ENCODE data around the gene SFXN2. TPM values are rescaled to one million over a fixed set of nuclear protein-coding genes. Genes with fewer than 3 reads are reported as not detected.

SFXN2 gene
- total RNA-seq, 1 experiment from 2014 or later: 21.2 TPM

- ChIA-PET CTCF (interaction anchor here (6.4 kb wide), 1 partner anchor 35 kb away, joined by 101 read pairs; no protein-coding TSS in a partner anchor), POLR2A (no interaction called here)
- Mint-ChIP-seq H3K9me3 (no peaks in the 10 kb centered on the region), H3K36me3 (no peaks in the 10 kb centered on the region), H3K27ac (no peak overlapping the region), H3K27me3 (ENCODE audit: low read depth) (no peaks in the 10 kb centered on the region), H3K4me3 (no peak overlapping the region; the same call in 1 of the 2 replicates), H3K4me1 (peaks cover 36% of the 10 kb centered on the region)
- ATAC-seq (no peak), DNase-seq (ENCODE audit: low spot score) (no peak)
- TF ChIP-seq CREM (CRISPR knock-in tag; IDR thresholded peaks at IDR 0.05) (no peak), OVOL2 (CRISPR knock-in tag; IDR thresholded peaks at IDR 0.05; ENCODE audit: borderline replicate concordance) (no peak), GTF2I (CRISPR knock-in tag; conservative IDR thresholded peaks at IDR 0.05) (no peak), ZNF396 (CRISPR knock-in tag; IDR thresholded peaks at IDR 0.05; ENCODE audit: borderline replicate concordance) (no peak), AR (CRISPR knock-in tag; IDR thresholded peaks at IDR 0.05) (no peak), PREB (CRISPR knock-in tag; IDR thresholded peaks at IDR 0.05; ENCODE audit: borderline replicate concordance) (no peak), ARID4B (CRISPR knock-in tag; IDR thresholded peaks at IDR 0.05; ENCODE audit: borderline replicate concordance) (no peak), ZNF532 (CRISPR knock-in tag; IDR thresholded peaks at IDR 0.05; ENCODE audit: borderline replicate concordance) (no peak), TP53 (CRISPR knock-in tag; IDR thresholded peaks at IDR 0.05) (no peak), CDX4 (CRISPR knock-in tag; IDR thresholded peaks at IDR 0.05; ENCODE audit: borderline replicate concordance) (no peak), TEAD1 (CRISPR knock-in tag; IDR thresholded peaks at IDR 0.05) (no peak), ATF3 (CRISPR knock-in tag; conservative IDR thresholded peaks at IDR 0.05) (no peak), STAT6 (CRISPR knock-in tag; conservative IDR thresholded peaks at IDR 0.05; ENCODE audit: low read depth) (no peak), JAZF1 (CRISPR knock-in tag; IDR thresholded peaks at IDR 0.05) (no peak), CBFB (CRISPR knock-in tag; IDR thresholded peaks at IDR 0.05; ENCODE audit: low read depth) (no peak), NFATC4 (CRISPR knock-in tag; IDR thresholded peaks at IDR 0.05) (no peak), RORB (CRISPR knock-in tag; IDR thresholded peaks at IDR 0.05) (no peak), CREB1 (CRISPR knock-in tag; IDR thresholded peaks at IDR 0.05) (no peak), NFYB (CRISPR knock-in tag; conservative IDR thresholded peaks at IDR 0.05; ENCODE audit: low read depth) (no peak), SP1 (CRISPR knock-in tag; conservative IDR thresholded peaks at IDR 0.05) (no peak)
Measured at GRCh38 chr10:102712089-102712488, 2.3 kb upstream of the SFXN2 start.
